Endometrium (tissue), 2 donors: Measurements from ENCODE around the gene SAMD14.

Experiments used
- FAIRE-seq: peaks from 2 replicates; lab custom pipeline; 2012; peaks lifted over from hg19 to GRCh38; lab: Jason Lieb, UNC
- donor health status: control.
- donor health status: control.

The SAMD14 gene

GRCh38 chr17:50111673-50112655 lies 18.0 kb downstream of the SAMD14 start:
- no peak for FAIRE-seq

- FAIRE-seq: no peak
Observed at GRCh38 chr17:50110591-50111349, 19.2 kb downstream of the SAMD14 start.

GRCh38 chr17:50109785-50110184 lies 20.2 kb downstream of the SAMD14 start:
- no peak for FAIRE-seq

- FAIRE-seq: no peak
Observed at GRCh38 chr17:50109207-50109606, 20.8 kb downstream of the SAMD14 start.

GRCh38 chr17:50108556-50108955 lies 21.4 kb downstream of the SAMD14 start:
- FAIRE-seq: no peak

GRCh38 chr17:50107790-50108414 lies 22.1 kb downstream of the SAMD14 start:
- no peak for FAIRE-seq

- FAIRE-seq: no peak
Observed at GRCh38 chr17:50106393-50107131, 23.4 kb downstream of the SAMD14 start.

GRCh38 chr17:50105811-50106210 lies 24.1 kb downstream of the SAMD14 start:
- no peak for FAIRE-seq

- no peak for FAIRE-seq
Observed at GRCh38 chr17:50103941-50104340, 26.0 kb downstream of the SAMD14 start.

GRCh38 chr17:50103252-50103651 lies 26.7 kb downstream of the SAMD14 start:
- no peak for FAIRE-seq

- FAIRE-seq: no peak
Observed at GRCh38 chr17:50102164-50102991, 27.6 kb downstream of the SAMD14 start.

GRCh38 chr17:50101346-50102163 lies 28.4 kb downstream of the SAMD14 start:
- FAIRE-seq: no peak

- FAIRE-seq: no peak
Observed at GRCh38 chr17:50100921-50101345, 29.0 kb downstream of the SAMD14 start.

- FAIRE-seq: no peak
Observed at GRCh38 chr17:50100480-50100883, 29.5 kb downstream of the SAMD14 start.

GRCh38 chr17:50099003-50099402 lies 31.0 kb downstream of the SAMD14 start:
- FAIRE-seq: no peak

GRCh38 chr17:50098583-50098982 lies 31.4 kb downstream of the SAMD14 start:
- no peak for FAIRE-seq

- no peak for FAIRE-seq
Observed at GRCh38 chr17:50097926-50098325, 32.0 kb downstream of the SAMD14 start.

- no peak for FAIRE-seq
Observed at GRCh38 chr17:50097455-50097854, 32.5 kb downstream of the SAMD14 start.

- no peak for FAIRE-seq
Observed at GRCh38 chr17:50096758-50097157, 33.2 kb downstream of the SAMD14 start.

GRCh38 chr17:50096092-50096491 lies 33.9 kb downstream of the SAMD14 start:
- no peak for FAIRE-seq
